Lower leg skin (tissue), 4 donors: ENCODE measurements around the gene MICALL2. TPM values are rescaled to one million over a fixed set of nuclear protein-coding genes. Genes with fewer than 3 reads are reported as not detected.
A peak's percentile ranks its signal among the peaks of the same experiment; 100 is the strongest.

ENCODE experiments used
- DNase-seq, 2 donors: peaks; one replicate each; pipeline ENCODE4 v3.0.0-alpha.2; 2019; ENCODE audit warnings: low spot score in 2 of 2
- H3K4me3 ChIP-seq: fragments of 200-600 bp; sonication (generic); 2 replicates; pipeline ENCODE4 v1.5.1; 2017; ENCODE audit warnings: mild to moderate bottlenecking, low read depth; ENCODE audit not compliant: poor library complexity, severe bottlenecking
- POLR2A ChIP-seq, 2 donors: fragments of 450-650 bp; IDR thresholded peaks; one replicate each; pipeline ENCODE4 v1.6.1; 2016 to 2017; ENCODE audit warnings: antibody characterized with exemption in 2 of 2, mild to moderate bottlenecking in 1 of 2, moderate library complexity in 1 of 2
- WGBS, 2 donors: methylation state at CpG; one replicate each; pipeline ENCODE4 v1.1.5; 2018; 5-methylcytosine and 5-hydroxymethylcytosine counted together
- intact Hi-C: fragments of 100-400 bp; cut with DNase I; formaldehyde crosslinking; loops from one replicate; pipeline ENCODE4 v1.15.0; 2023; ENCODE audit warnings: low total_unique reads
- total RNA-seq, 4 donors: library from RNA; depleted of rRNA; stranded (reverse); fragments of >200 nt; gene quantifications; one replicate each; pipeline ENCODE4 v1.1.0, GENCODE V29; 2016
- TF ChIP-seq, protein P1 (sequence below), 3 donors: fragments of 450-650 bp; IDR thresholded peaks; one replicate each; pipeline ENCODE4 v1.5.1; 2016; ENCODE audit warnings: antibody characterized with exemption in 3 of 3, mild to moderate bottlenecking in 3 of 3, moderate library complexity in 2 of 3

The MICALL2 gene
- total RNA-seq, 4 donors from 2014 or later, result 10.4 to 17.0 (median 14.0) TPM

- intact Hi-C loops, result loop anchor here (5.0 to 10.0 kb wide), 2 partner anchors 42 to 249 kb away; no protein-coding TSS in a partner anchor
- no peak overlapping the region for H3K4me3 ChIP-seq
- WGBS, 2 donors, result 17 to 22% methylated on average over 18 to 26 of the region's 37 CpGs
- TF ChIP-seq, protein P1, sequence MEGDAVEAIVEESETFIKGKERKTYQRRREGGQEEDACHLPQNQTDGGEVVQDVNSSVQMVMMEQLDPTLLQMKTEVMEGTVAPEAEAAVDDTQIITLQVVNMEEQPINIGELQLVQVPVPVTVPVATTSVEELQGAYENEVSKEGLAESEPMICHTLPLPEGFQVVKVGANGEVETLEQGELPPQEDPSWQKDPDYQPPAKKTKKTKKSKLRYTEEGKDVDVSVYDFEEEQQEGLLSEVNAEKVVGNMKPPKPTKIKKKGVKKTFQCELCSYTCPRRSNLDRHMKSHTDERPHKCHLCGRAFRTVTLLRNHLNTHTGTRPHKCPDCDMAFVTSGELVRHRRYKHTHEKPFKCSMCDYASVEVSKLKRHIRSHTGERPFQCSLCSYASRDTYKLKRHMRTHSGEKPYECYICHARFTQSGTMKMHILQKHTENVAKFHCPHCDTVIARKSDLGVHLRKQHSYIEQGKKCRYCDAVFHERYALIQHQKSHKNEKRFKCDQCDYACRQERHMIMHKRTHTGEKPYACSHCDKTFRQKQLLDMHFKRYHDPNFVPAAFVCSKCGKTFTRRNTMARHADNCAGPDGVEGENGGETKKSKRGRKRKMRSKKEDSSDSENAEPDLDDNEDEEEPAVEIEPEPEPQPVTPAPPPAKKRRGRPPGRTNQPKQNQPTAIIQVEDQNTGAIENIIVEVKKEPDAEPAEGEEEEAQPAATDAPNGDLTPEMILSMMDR (IDR thresholded peaks at IDR 0.05), result peak in 1 of 3 donors; percentile 75
- no peak for TF ChIP-seq POLR2A (IDR thresholded peaks at IDR 0.05)
- DNase-seq, result peak; percentile 81 to 97
Observed at GRCh38 chr7:1473864-1474512, 14.7 kb upstream of the MICALL2 start.

- intact Hi-C loops, result loop anchor here (5.0 to 10.0 kb wide), 2 partner anchors 39 to 246 kb away; no protein-coding TSS in a partner anchor
- TF ChIP-seq POLR2A (IDR thresholded peaks at IDR 0.05), result no peak
- TF ChIP-seq, protein P1 (IDR thresholded peaks at IDR 0.05), result no peak
- DNase-seq, result no peak
- no peak overlapping the region for H3K4me3 ChIP-seq
- WGBS, 2 donors, result 95 to 98% methylated on average over 21 of the region's 21 CpGs
Observed at GRCh38 chr7:1470901-1471300, 11.6 kb upstream of the MICALL2 start.

DNA sequence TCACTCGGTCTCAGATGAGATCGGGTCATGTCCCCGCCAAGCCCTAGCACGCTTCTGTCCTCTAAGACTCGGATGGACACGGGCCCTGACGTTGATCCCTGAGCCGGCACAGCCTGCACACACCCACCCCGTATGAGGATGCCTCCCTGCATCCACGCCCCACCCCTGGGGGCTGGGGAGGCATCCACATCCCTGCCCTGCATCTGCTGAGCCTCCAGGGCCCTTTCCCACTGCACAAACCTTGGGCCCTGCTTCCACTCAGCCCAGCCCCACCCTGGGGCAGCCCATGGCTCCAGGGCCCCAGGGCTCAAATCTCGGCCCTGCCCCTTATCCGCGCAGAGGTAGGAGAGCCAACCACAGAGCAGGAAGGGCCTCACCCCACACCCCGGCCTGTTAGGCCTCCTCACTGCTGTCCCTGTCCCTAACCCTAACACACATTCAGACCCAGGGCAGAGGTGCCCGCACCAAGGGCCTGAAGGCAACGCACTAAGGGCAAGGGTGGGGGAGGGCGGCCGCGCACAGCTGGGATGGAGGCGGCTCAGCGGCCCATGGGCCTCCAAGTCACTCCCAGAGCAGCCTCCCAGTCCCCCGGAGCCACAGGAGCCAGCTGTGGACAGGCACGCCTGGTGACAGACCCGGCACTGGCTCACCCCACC lies 9.5 kb upstream of the MICALL2 start:
- 80 to 85% methylated on average over 21 to 24 of the region's 24 CpGs for WGBS, 2 donors
- H3K4me3 ChIP-seq, result no peak overlapping the region
- no peak for DNase-seq
- TF ChIP-seq POLR2A (IDR thresholded peaks at IDR 0.05), result no peak
- TF ChIP-seq, protein P1 (IDR thresholded peaks at IDR 0.05), result no peak
- intact Hi-C loops, result no loop called here

- TF ChIP-seq POLR2A (IDR thresholded peaks at IDR 0.05), result no peak
- TF ChIP-seq, protein P1 (IDR thresholded peaks at IDR 0.05), result no peak
- WGBS, 2 donors, result 83 to 91% methylated on average over 9 to 10 of the region's 13 CpGs
- H3K4me3 ChIP-seq, result no peak overlapping the region
- no peak for DNase-seq
- intact Hi-C loops, result no loop called here
Observed at GRCh38 chr7:1468203-1468602, 8.9 kb upstream of the MICALL2 start.

DNA sequence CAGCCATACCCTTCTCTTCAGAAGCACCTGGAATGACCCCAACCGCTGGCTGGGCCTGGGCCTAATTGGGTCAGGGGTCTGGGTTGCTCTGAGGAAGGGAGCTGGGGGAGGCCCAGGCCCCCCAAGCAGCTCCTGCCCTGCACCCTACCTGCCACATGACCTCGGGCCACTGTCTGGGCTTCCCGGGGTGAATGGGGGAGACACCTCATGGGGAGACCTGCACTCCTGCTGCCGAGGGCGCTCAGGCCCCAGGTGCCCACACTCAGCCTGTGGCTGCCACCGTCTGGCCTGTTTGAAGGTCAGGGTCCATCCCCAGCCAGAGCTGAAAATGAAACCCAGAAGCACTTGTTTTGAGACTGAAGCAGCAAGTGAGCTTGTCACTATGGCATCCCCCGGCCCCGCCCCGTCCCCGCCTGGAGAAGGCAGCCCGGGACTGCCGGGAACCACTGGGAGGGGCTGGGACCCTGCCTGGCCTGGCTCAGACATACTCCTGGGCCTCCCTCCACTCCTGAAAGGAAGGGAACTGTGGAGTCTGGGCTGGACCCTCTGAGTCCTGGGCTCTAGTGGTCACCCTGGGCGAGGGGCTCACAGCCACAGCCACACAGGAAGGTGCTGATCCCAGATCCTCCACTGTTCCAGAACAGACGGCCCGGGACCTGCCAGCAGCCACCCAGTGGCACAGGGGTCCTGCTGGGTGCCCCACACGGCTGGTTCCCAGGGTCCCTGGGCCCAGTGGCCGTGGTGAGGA lies 7.4 kb upstream of the MICALL2 start:
- DNase-seq, result peak in 1 of 2 donors; percentile 95
- no peak for TF ChIP-seq POLR2A (IDR thresholded peaks at IDR 0.05)
- TF ChIP-seq, protein P1 (IDR thresholded peaks at IDR 0.05), result no peak
- WGBS, 2 donors, result 24 to 28% methylated on average over 10 to 14 of the region's 17 CpGs
- H3K4me3 ChIP-seq, result no peak overlapping the region
- intact Hi-C loops, result no loop called here
